ENCODE measurements around the gene ATXN7L1.

GRCh38 chr7:105796365-105796764, 80.0 kb downstream of the ATXN7L1 start:
- TF ChIP-seq CTCF (conservative IDR thresholded peaks at IDR 0.05; ENCODE audit: low read length) (no peak), EZH2phosphoT487 (IDR thresholded peaks at IDR 0.05; ENCODE audit: borderline replicate concordance, low read depth, low read length) (no peak)

Data from OCI-LY7 (cell line).